HepG2 (cell line): ENCODE data around the gene ARHGEF39. TPM values are rescaled to one million over a fixed set of nuclear protein-coding genes. Genes with fewer than 3 reads are reported as not detected.
A peak's percentile ranks its signal among the peaks of the same experiment; 100 is the strongest.

ENCODE experiments used
- ATAC-seq: fragments of 200-7000 bp; cut with Tn5 transposase; 3 replicates; pipeline ENCODE4 v1.9.1; 2020; ENCODE audit warnings: mild to moderate bottlenecking, moderate library complexity
- BruUV-seq: library from RNA; stranded (reverse); fragments of 400-500 nt; replicated peaks from 2 replicates; lab custom pipeline; 2021; lab: Mats Ljungman, UMichigan
- CTCF ChIA-PET: fragments of 300-600 bp; formaldehyde crosslinking; extraction: SDS; loops from one replicate; lab custom pipeline; 2021; ENCODE audit warnings: low total read pairs, inconsistent platforms, low intra/inter-chr PET ratio; lab: Yijun Ruan, JAX
- POLR2A ChIA-PET: fragments of 350-600 bp; sonication (Branson Sonifier 250); formaldehyde crosslinking; loops from one replicate; lab custom pipeline; 2020; ENCODE audit warnings: antibody characterized with exemption, inconsistent platforms; lab: Yijun Ruan, JAX
- DNase-seq: peaks from one replicate; pipeline ENCODE4 v3.0.0-alpha.2; 2015; ENCODE audit warnings: low spot score
- FAIRE-seq: peaks from 3 replicates; lab custom pipeline; 2011; peaks lifted over from hg19 to GRCh38; lab: Jason Lieb, UNC
- H2AFZ ChIP-seq: one replicate; pipeline ENCODE4 v1.6.1; 2011; ENCODE audit warnings: low read length, inconsistent platforms
- H3K27ac ChIP-seq: fragments of 300-600 bp; 3 replicates; pipeline ENCODE4 v1.8.0; 2011; ENCODE audit warnings: mixed run types, mild to moderate bottlenecking, mixed read lengths, low read length, inconsistent platforms; ENCODE audit not compliant: insufficient read depth; ENCODE audit errors: extremely low read length
- H3K27me3 ChIP-seq, 2 experiments: fragments of 200-600 bp in 1 of 2; 2 replicates in 1 of 2; 3 replicates in 1 of 2; pipeline versions ENCODE4 v1.6.0 to v1.8.0; 2011; ENCODE audit warnings: low read length in 2 of 2, mild to moderate bottlenecking in 2 of 2, moderate library complexity in 2 of 2, inconsistent platforms in 1 of 2; ENCODE audit not compliant: insufficient read depth in 2 of 2, control insufficient read depth in 1 of 2
- H3K36me3 ChIP-seq, 2 experiments: fragments of 200-600 bp in 1 of 2; replicated peaks in 1 of 2; 2 replicates in 1 of 2; 3 replicates in 1 of 2; pipeline versions ENCODE4 v1.5.1 to v1.8.0; 2011; ENCODE audit warnings: low read length in 2 of 2, inconsistent platforms in 1 of 2; ENCODE audit not compliant: insufficient read depth in 2 of 2, control insufficient read depth in 1 of 2
- H3K4me1 ChIP-seq: 2 replicates; pipeline ENCODE4 v1.5.1; 2012; ENCODE audit warnings: low read length, inconsistent platforms; ENCODE audit not compliant: insufficient read depth
- H3K4me2 ChIP-seq: 2 replicates; pipeline ENCODE4 v1.6.0; 2011; ENCODE audit warnings: low read depth, low read length, inconsistent platforms
- H3K4me3 ChIP-seq, 3 experiments: fragments of 200-600 bp in 1 of 3; sonication (generic), shearing (Covaris generic) in 1 of 3; replicated peaks in 1 of 3; 2 replicates each; pipeline ENCODE4 v1.5.1; 2011 to 2016; ENCODE audit warnings: low read length in 3 of 3, inconsistent platforms in 2 of 3, low read depth in 2 of 3, mild to moderate bottlenecking in 2 of 3, control low read depth in 1 of 3, mixed read lengths in 1 of 3; ENCODE audit not compliant: insufficient read depth in 1 of 3
- H3K79me2 ChIP-seq: one replicate; pipeline ENCODE4 v1.6.1; 2011; ENCODE audit warnings: low read length, inconsistent platforms; ENCODE audit not compliant: insufficient read depth
- H3K9ac ChIP-seq: 2 replicates; pipeline ENCODE4 v1.6.0; 2011; ENCODE audit warnings: mild to moderate bottlenecking, low read depth, low read length, inconsistent platforms; ENCODE audit not compliant: insufficient read depth
- H3K9me3 ChIP-seq: 2 replicates; pipeline ENCODE4 v1.5.1; 2012; ENCODE audit warnings: mild to moderate bottlenecking, low read length
- H4K20me1 ChIP-seq: 2 replicates; pipeline ENCODE4 v1.6.0; 2011; ENCODE audit warnings: inconsistent platforms, mild to moderate bottlenecking, low read length, moderate library complexity; ENCODE audit not compliant: insufficient read depth
- BORCS8-MEF2B ChIP-seq: sonication (generic); formaldehyde crosslinking; IDR thresholded peaks from 2 replicates; pipeline ENCODE4 v1.8.0; 2022; ENCODE audit warnings: mild to moderate bottlenecking, missing genetic modification reagents
- RBFOX2 ChIP-seq: fragments of 200-400 bp; formaldehyde crosslinking; IDR thresholded peaks from 2 replicates; pipeline ENCODE4 v1.6.1; 2017; ENCODE audit warnings: low read depth, mild to moderate bottlenecking, low read length
- ZBTB38 ChIP-seq: sonication (generic); formaldehyde crosslinking; IDR thresholded peaks from 2 replicates; pipeline ENCODE4 v1.5.1; 2020; ENCODE audit warnings: mild to moderate bottlenecking, missing genetic modification reagents
- ZSCAN12 ChIP-seq: sonication (generic); formaldehyde crosslinking; IDR thresholded peaks from 2 replicates; pipeline ENCODE4 v1.9.0; 2021; ENCODE audit warnings: mild to moderate bottlenecking, missing genetic modification reagents
- ZSCAN21 ChIP-seq: sonication (generic); formaldehyde crosslinking; IDR thresholded peaks from 2 replicates; pipeline ENCODE4 v1.8.0; 2022; ENCODE audit warnings: mild to moderate bottlenecking, missing genetic modification reagents, moderate library complexity, borderline replicate concordance
- WGBS: methylation state at CpG from one replicate; pipeline ENCODE4 v1.1.6; 2017; ENCODE audit warnings: low lambda C conversion rate; 5-methylcytosine and 5-hydroxymethylcytosine counted together
- in situ Hi-C: cut with HindIII; loops from 2 replicates; pipeline ENCODE4 v1.10.0; 2017; ENCODE audit warnings: low pct_unique_long_range_greater_than_20kb; ENCODE audit not compliant: extremely low pct_ligation_motif_present
- intact Hi-C: fragments of 100-400 bp; cut with micrococcal nuclease; formaldehyde crosslinking; loops from one replicate; pipeline ENCODE4 v1.10.0; 2022; ENCODE audit not compliant: unreplicated experiment
- polyA plus RNA-seq, 8 experiments: library from polyadenylated mRNA; depleted of rRNA in 3 of 8; stranded (reverse) in 7 of 8; unstranded in 1 of 8; fragments of >200 nt; fragmentation: Illumina TruSeq in 4 of 8; extraction: Trizol in 4 of 8; gene quantifications; 2 replicates each; pipeline versions ENCODE4 v1.2.1 to v1.2.3, GENCODE V29; 2011 to 2016; ENCODE audit warnings: low read depth in 4 of 8, missing spikeins in 1 of 8, mixed read lengths in 1 of 8; ENCODE audit not compliant: insufficient read depth in 1 of 8
- total RNA-seq, 5 experiments: library from RNA; depleted of rRNA; stranded (reverse); fragments of >200 nt; fragmentation: Illumina TruSeq; extraction: Trizol; gene quantifications; 2 replicates each; pipeline ENCODE4 v1.2.3, GENCODE V29; 2016; ENCODE audit warnings: low read depth in 1 of 5

Gene ARHGEF39
- total and polyA plus RNA-seq, 2 of the 13 experiments (the other 11 are each of a cell fraction or from before 2014, with no cell fraction given), result 11.2 to 12.3 TPM

GRCh38 chr9:35675732-35676392 is 10.9 kb upstream of the ARHGEF39 start:
- H3K4me2 ChIP-seq, result no peak overlapping the region
- no peak overlapping the region for H3K27ac ChIP-seq
- POLR2A ChIA-PET, result no interaction called here
- no peaks in the 10 kb centered on the region for H3K36me3 ChIP-seq
- DNase-seq, result no peak
- H3K4me1 ChIP-seq, result peaks cover 43% of the 10 kb centered on the region
- WGBS, result 95% methylated on average over 48 of the region's 51 CpGs
- no peaks in the 10 kb centered on the region for H3K79me2 ChIP-seq
- in situ Hi-C loops, result no loop called here
- no peak overlapping the region for H3K9ac ChIP-seq
- CTCF ChIA-PET, result no interaction called here
- H3K4me3 ChIP-seq, result peak overlapping the region in 2 of 3 experiments; percentile 33 to 39; a peak in 2 of 6 replicates
- no peaks in the 10 kb centered on the region for H3K9me3 ChIP-seq
- BruUV-seq, result no TSS peak
- intact Hi-C loops, result no loop called here
- no peak overlapping the region for H2AFZ ChIP-seq
- H3K27me3 ChIP-seq, result no peaks in the 10 kb centered on the region
- no peak for ATAC-seq
- FAIRE-seq, result no peak
- H4K20me1 ChIP-seq, result no peaks in the 10 kb centered on the region
- TF ChIP-seq RBFOX2 (0 out of 2 replicates have a peak, but pooled peaks have one; percentile 35), BORCS8-MEF2B (CRISPR knock-in tag) (no peak)

- H3K9me3 ChIP-seq, result no peaks in the 10 kb centered on the region
- no peaks in the 10 kb centered on the region for H3K36me3 ChIP-seq
- ChIA-PET POLR2A (interaction anchor here (0.9 kb wide), 1 partner anchor 15 kb away, joined by 6 read pairs; no protein-coding TSS in a partner anchor), CTCF (no interaction called here)
- H3K4me2 ChIP-seq, result peak overlapping the region; percentile 32; the same call in 1 of the 2 replicates
- no peak for FAIRE-seq
- peaks cover 49% of the 10 kb centered on the region for H3K4me1 ChIP-seq
- peak overlapping the region in 2 of 3 experiments; percentile 33 to 39; a peak in 3 of 6 replicates for H3K4me3 ChIP-seq
- H4K20me1 ChIP-seq, result no peaks in the 10 kb centered on the region
- no peak overlapping the region for H2AFZ ChIP-seq
- in situ Hi-C loops, result no loop called here
- no peak overlapping the region for H3K9ac ChIP-seq
- no peaks in the 10 kb centered on the region for H3K27me3 ChIP-seq
- intact Hi-C loops, result no loop called here
- TF ChIP-seq ZSCAN21 (CRISPR knock-in tag) (no peak), ZSCAN12 (CRISPR knock-in tag) (no peak), ZBTB38 (CRISPR knock-in tag) (peak; percentile 58; the same call in 1 of the 2 replicates)
- no peak overlapping the region for H3K27ac ChIP-seq
- 98% methylated on average over 8 of the region's 13 CpGs for WGBS
- no peak for DNase-seq
- H3K79me2 ChIP-seq, result no peaks in the 10 kb centered on the region
- no TSS peak for BruUV-seq
- no peak for ATAC-seq
These were observed 10.2 kb upstream of the ARHGEF39 start for GRCh38 chr9:35675204-35675603.
